ENCODE measurements around the gene NPTN.

The NPTN gene

GRCh38 chr15:73621286-73621826 lies 11.8 kb downstream of the NPTN start:
- TF ChIP-seq CTCF (conservative IDR thresholded peaks at IDR 0.05; ENCODE audit: low read depth, low read length) = no peak
- H3K4me1 ChIP-seq (ENCODE audit: low read depth, poor library complexity, severe bottlenecking) = peaks cover 13% of the 10 kb centered on the region
- no peak overlapping the region for H3K4me3 ChIP-seq (IDR thresholded peaks at IDR 0.05; ENCODE audit: insufficient read depth, low read depth, low read length)
- H3K27me3 ChIP-seq (ENCODE audit: insufficient read depth, low read depth) = no peaks in the 10 kb centered on the region
- H3K4me2 ChIP-seq = no peak overlapping the region
- H3K79me2 ChIP-seq (ENCODE audit: insufficient read depth, low read depth) = peaks cover 43% of the 10 kb centered on the region; the same call in 1 of the 2 replicates
- no peak overlapping the region for H3K9ac ChIP-seq
- H3K27ac ChIP-seq = no peak overlapping the region
- H3K36me3 ChIP-seq (ENCODE audit: insufficient read depth) = no peaks in the 10 kb centered on the region
- H4K20me1 ChIP-seq (ENCODE audit: insufficient read depth) = no peaks in the 10 kb centered on the region
- H2AFZ ChIP-seq (ENCODE audit: low read depth) = no peak overlapping the region

- Histone ChIP-seq H3K4me1 (ENCODE audit: low read depth, poor library complexity, severe bottlenecking) (peaks cover 13% of the 10 kb centered on the region), H3K27ac (no peak overlapping the region)
Observed at GRCh38 chr15:73620078-73620477, 13.1 kb downstream of the NPTN start.

GRCh38 chr15:73617913-73618312 lies 15.3 kb downstream of the NPTN start:
- Histone ChIP-seq H3K27ac (no peak overlapping the region), H3K27me3 (ENCODE audit: insufficient read depth, low read depth) (no peaks in the 10 kb centered on the region), H4K20me1 (ENCODE audit: insufficient read depth) (no peaks in the 10 kb centered on the region), H3K79me2 (ENCODE audit: insufficient read depth, low read depth) (peaks cover 41% of the 10 kb centered on the region), H3K9ac (no peak overlapping the region), H3K4me3 (IDR thresholded peaks at IDR 0.05; ENCODE audit: insufficient read depth, low read depth, low read length) (no peak overlapping the region), H2AFZ (ENCODE audit: low read depth) (no peak overlapping the region), H3K36me3 (ENCODE audit: insufficient read depth) (no peaks in the 10 kb centered on the region), H3K4me2 (no peak overlapping the region), H3K4me1 (ENCODE audit: low read depth, poor library complexity, severe bottlenecking) (peaks cover 13% of the 10 kb centered on the region)
- no peak for TF ChIP-seq CTCF (conservative IDR thresholded peaks at IDR 0.05; ENCODE audit: low read depth, low read length)

More at GRCh38 chr15:73620078-73620477, 13.1 kb downstream of the NPTN start:
- H3K4me2 ChIP-seq = no peak overlapping the region
- no peak overlapping the region for H3K4me3 ChIP-seq (IDR thresholded peaks at IDR 0.05; ENCODE audit: insufficient read depth, low read depth, low read length)
- no peak overlapping the region for H3K9ac ChIP-seq
- no peak for TF ChIP-seq CTCF (conservative IDR thresholded peaks at IDR 0.05; ENCODE audit: low read depth, low read length)
- no peaks in the 10 kb centered on the region for H4K20me1 ChIP-seq (ENCODE audit: insufficient read depth)
- H3K27me3 ChIP-seq (ENCODE audit: insufficient read depth, low read depth) = no peaks in the 10 kb centered on the region
- H3K79me2 ChIP-seq (ENCODE audit: insufficient read depth, low read depth) = peaks cover 40% of the 10 kb centered on the region; the same call in 1 of the 2 replicates
- H3K36me3 ChIP-seq (ENCODE audit: insufficient read depth) = no peaks in the 10 kb centered on the region
- no peak overlapping the region for H2AFZ ChIP-seq (ENCODE audit: low read depth)

- H3K4me1 ChIP-seq (ENCODE audit: low read depth, poor library complexity, severe bottlenecking) = peaks cover 13% of the 10 kb centered on the region
- H3K9ac ChIP-seq = no peak overlapping the region
- no peak overlapping the region for H3K4me3 ChIP-seq (IDR thresholded peaks at IDR 0.05; ENCODE audit: insufficient read depth, low read depth, low read length)
- H2AFZ ChIP-seq (ENCODE audit: low read depth) = no peak overlapping the region
- H4K20me1 ChIP-seq (ENCODE audit: insufficient read depth) = no peaks in the 10 kb centered on the region
- H3K27ac ChIP-seq = no peak overlapping the region
- no peak overlapping the region for H3K4me2 ChIP-seq
- peaks cover 36% of the 10 kb centered on the region for H3K79me2 ChIP-seq (ENCODE audit: insufficient read depth, low read depth)
- no peaks in the 10 kb centered on the region for H3K36me3 ChIP-seq (ENCODE audit: insufficient read depth)
- no peak for TF ChIP-seq CTCF (conservative IDR thresholded peaks at IDR 0.05; ENCODE audit: low read depth, low read length)
- no peaks in the 10 kb centered on the region for H3K27me3 ChIP-seq (ENCODE audit: insufficient read depth, low read depth)
Observed at GRCh38 chr15:73617301-73617831, 15.8 kb downstream of the NPTN start.

Measured in KMS-11 (cell line).